ENCODE measurements around the gene STXBP2. TPM values are rescaled to one million over a fixed set of nuclear protein-coding genes. Genes with fewer than 3 reads are reported as not detected.
"Not testable (repeated sequence)": the region's sequence is repeated elsewhere in the genome, so short reads cannot be mapped to it uniquely, and the experiment has no call there.

The STXBP2 gene
- total RNA-seq, 1 experiment from 2014 or later: 92.5 TPM

DNA sequence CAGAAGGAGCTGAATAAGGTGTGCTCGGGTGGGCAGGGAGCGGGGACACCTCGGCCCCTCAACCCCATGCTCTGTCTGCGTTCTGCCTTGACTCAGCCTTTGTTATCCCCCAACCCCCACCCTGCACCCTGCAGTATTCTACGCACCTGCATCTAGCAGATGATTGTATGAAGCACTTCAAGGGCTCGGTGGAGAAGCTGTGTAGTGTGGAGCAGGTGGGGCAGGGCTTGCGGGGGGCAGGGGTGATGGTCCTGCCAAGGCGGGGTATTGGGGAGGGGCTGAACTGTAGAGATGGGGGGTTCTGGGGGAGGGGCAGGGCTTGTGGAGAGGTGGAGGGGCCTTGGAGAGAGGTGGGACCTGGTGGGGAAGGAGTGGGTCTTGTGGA, 6.1 kb downstream of the STXBP2 start:
- Histone ChIP-seq H2BK15ac (ENCODE audit: low read depth, low read length) (no peak overlapping the region), H3K9me3 (ENCODE audit: control insufficient read depth, low read depth, low read length) (no peaks in the 10 kb centered on the region), H2BK20ac (ENCODE audit: low read depth, low read length, poor library complexity, severe bottlenecking) (no peak overlapping the region), H3K27me3 (ENCODE audit: insufficient read depth, low read length) (no peaks in the 10 kb centered on the region), H3K4me2 (ENCODE audit: insufficient read depth, insufficient read length, low read length) (no peak overlapping the region), H4K91ac (ENCODE audit: insufficient read length, low read depth, low read length) (no peak overlapping the region), H3K4me1 (ENCODE audit: insufficient read depth, low read length) (no peaks in the 10 kb centered on the region), H2BK120ac (ENCODE audit: low read depth, low read length, poor library complexity, severe bottlenecking) (no peak overlapping the region), H3K9ac (ENCODE audit: extremely low read depth, insufficient read length, low read length) (no peak overlapping the region), H3K79me1 (ENCODE audit: insufficient read depth, low read depth, low read length, poor library complexity, severe bottlenecking) (no peaks in the 10 kb centered on the region), H3T11ph (ENCODE audit: low read length) (no peak overlapping the region), H4K8ac (replicated peaks; ENCODE audit: insufficient read length, low read depth, low read length) (no peak overlapping the region), H3K18ac (ENCODE audit: insufficient read length, low read depth, low read length) (no peak overlapping the region), H4K5ac (ENCODE audit: insufficient read length, low read depth, low read length) (no peak overlapping the region), H3K23ac (ENCODE audit: insufficient read length, low read depth, low read length) (no peak overlapping the region), H2BK5ac (ENCODE audit: insufficient read length, low read length) (no peak overlapping the region), H3K14ac (ENCODE audit: insufficient read depth, low read length) (no peak overlapping the region), H3K23me2 (ENCODE audit: insufficient read length, low read depth, low read length, poor library complexity, severe bottlenecking) (no peaks in the 10 kb centered on the region), H4K20me1 (ENCODE audit: control insufficient read depth, insufficient read depth, insufficient read length) (no peaks in the 10 kb centered on the region), H2AFZ (ENCODE audit: low read length) (no peak overlapping the region), H2AK5ac (ENCODE audit: insufficient read length, low read length) (no peak overlapping the region), H2BK12ac (ENCODE audit: insufficient read length, low read depth, low read length) (no peak overlapping the region), H3K27ac (ENCODE audit: insufficient read length, low read depth, low read length) (no peak overlapping the region), H3K4ac (ENCODE audit: low read depth, low read length) (no peak overlapping the region), H3K56ac (ENCODE audit: insufficient read length, low read depth, low read length) (no peak overlapping the region), H3K79me2 (ENCODE audit: insufficient read depth, low read length) (no peaks in the 10 kb centered on the region)
- H3K4me1 Mint-ChIP-seq: peaks cover 0 to 8% of the 10 kb centered on the region in 2 experiments; a peak in 2 of 4 replicates
- peak; percentile 24 for DNase-seq
- WGBS (ENCODE audit: extremely low coverage, insufficient read length, low lambda C conversion rate): no CpG with 5 or more reads among the region's 8 CpGs
- peak overlapping the region in 2 of 3 experiments; percentile 37 to 44; a peak in 1 of 7 replicates for H3K27ac Mint-ChIP-seq
- no peak overlapping the region for H3K4me3 Mint-ChIP-seq
- H3K36me3 Mint-ChIP-seq (ENCODE audit: insufficient read depth in 1 of 3, low read depth in 3 of 3): peaks cover 9 to 26% (median 17%) of the 10 kb centered on the region in 3 experiments
- TF ChIP-seq, protein P1, sequence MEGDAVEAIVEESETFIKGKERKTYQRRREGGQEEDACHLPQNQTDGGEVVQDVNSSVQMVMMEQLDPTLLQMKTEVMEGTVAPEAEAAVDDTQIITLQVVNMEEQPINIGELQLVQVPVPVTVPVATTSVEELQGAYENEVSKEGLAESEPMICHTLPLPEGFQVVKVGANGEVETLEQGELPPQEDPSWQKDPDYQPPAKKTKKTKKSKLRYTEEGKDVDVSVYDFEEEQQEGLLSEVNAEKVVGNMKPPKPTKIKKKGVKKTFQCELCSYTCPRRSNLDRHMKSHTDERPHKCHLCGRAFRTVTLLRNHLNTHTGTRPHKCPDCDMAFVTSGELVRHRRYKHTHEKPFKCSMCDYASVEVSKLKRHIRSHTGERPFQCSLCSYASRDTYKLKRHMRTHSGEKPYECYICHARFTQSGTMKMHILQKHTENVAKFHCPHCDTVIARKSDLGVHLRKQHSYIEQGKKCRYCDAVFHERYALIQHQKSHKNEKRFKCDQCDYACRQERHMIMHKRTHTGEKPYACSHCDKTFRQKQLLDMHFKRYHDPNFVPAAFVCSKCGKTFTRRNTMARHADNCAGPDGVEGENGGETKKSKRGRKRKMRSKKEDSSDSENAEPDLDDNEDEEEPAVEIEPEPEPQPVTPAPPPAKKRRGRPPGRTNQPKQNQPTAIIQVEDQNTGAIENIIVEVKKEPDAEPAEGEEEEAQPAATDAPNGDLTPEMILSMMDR (conservative IDR thresholded peaks at IDR 0.05): no peak
- no peaks in the 10 kb centered on the region for H3K27me3 Mint-ChIP-seq (ENCODE audit: low read depth)
- H3K9me3 Mint-ChIP-seq: no peaks in the 10 kb centered on the region; a peak in 1 of 5 replicates

DNA sequence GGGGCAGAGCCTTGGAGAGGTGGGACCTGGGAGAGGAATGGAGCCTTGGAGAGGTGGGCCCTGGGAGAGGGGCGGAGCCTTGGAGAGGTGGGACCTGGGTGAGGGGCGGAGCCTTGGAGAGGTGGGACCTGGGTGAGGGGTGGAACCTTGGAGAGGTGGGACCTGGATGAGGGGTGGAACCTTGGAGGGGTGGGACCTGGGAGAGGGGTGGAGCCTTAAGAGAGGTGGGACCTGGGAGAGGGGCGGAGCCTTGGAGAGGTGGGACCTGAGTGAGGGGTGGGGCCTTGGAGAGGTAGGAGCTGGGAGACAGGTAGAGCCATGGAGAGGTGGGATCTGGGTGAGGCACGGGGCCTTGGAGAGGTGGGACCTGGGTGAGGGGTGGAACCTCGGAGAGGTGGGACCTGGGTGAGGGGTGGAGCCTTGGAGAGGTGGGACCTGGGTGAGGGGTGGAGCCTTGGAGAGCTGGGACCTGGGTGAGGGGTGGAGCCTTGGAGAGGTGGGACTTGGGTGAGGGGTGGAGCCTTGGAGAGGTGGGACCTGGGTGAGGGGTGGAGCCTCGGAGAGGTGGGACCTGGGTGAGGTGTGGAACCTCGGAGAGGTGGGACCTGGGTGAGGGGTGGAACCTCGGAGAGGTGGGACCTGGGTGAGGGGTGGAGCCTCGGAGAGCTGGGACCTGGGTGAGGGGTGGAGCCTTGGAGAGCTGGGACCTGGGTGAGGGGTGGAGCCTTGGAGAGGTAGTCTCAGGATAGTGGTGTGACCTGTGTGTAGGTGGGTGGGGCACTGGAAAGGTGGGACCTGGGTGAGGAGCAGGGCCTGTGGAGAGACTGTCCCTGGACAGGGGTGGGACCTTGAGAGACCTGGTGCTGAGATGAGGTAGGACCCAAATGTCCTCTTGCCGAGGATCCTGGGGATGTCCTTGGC, 7.0 kb downstream of the STXBP2 start:
- H2BK12ac ChIP-seq (ENCODE audit: insufficient read length, low read depth, low read length); H2BK120ac ChIP-seq (ENCODE audit: low read depth, low read length, poor library complexity, severe bottlenecking); H3K79me2 ChIP-seq (ENCODE audit: insufficient read depth, low read length); H2AK5ac ChIP-seq (ENCODE audit: insufficient read length, low read length); H4K8ac ChIP-seq (replicated peaks; ENCODE audit: insufficient read length, low read depth, low read length); H3K9me3 Mint-ChIP-seq; H3K27ac Mint-ChIP-seq; H2BK15ac ChIP-seq (ENCODE audit: low read depth, low read length); H3K4me2 ChIP-seq (ENCODE audit: insufficient read depth, insufficient read length, low read length); H3K9me3 ChIP-seq (ENCODE audit: control insufficient read depth, low read depth, low read length); H3K4me1 Mint-ChIP-seq; H3T11ph ChIP-seq (ENCODE audit: low read length); H3K27me3 ChIP-seq (ENCODE audit: insufficient read depth, low read length); H3K79me1 ChIP-seq (ENCODE audit: insufficient read depth, low read depth, low read length, poor library complexity, severe bottlenecking); H3K4ac ChIP-seq (ENCODE audit: low read depth, low read length); H2BK5ac ChIP-seq (ENCODE audit: insufficient read length, low read length); H4K5ac ChIP-seq (ENCODE audit: insufficient read length, low read depth, low read length); H3K14ac ChIP-seq (ENCODE audit: insufficient read depth, low read length); H3K9ac ChIP-seq (ENCODE audit: extremely low read depth, insufficient read length, low read length); H2BK20ac ChIP-seq (ENCODE audit: low read depth, low read length, poor library complexity, severe bottlenecking); H4K91ac ChIP-seq (ENCODE audit: insufficient read length, low read depth, low read length); H3K23ac ChIP-seq (ENCODE audit: insufficient read length, low read depth, low read length); H3K56ac ChIP-seq (ENCODE audit: insufficient read length, low read depth, low read length); H3K23me2 ChIP-seq (ENCODE audit: insufficient read length, low read depth, low read length, poor library complexity, severe bottlenecking); H3K27ac ChIP-seq (ENCODE audit: insufficient read length, low read depth, low read length); H3K18ac ChIP-seq (ENCODE audit: insufficient read length, low read depth, low read length); H3K4me3 Mint-ChIP-seq; H2AFZ ChIP-seq (ENCODE audit: low read length); H4K20me1 ChIP-seq (ENCODE audit: control insufficient read depth, insufficient read depth, insufficient read length); H3K4me1 ChIP-seq (ENCODE audit: insufficient read depth, low read length); H3K27me3 Mint-ChIP-seq (ENCODE audit: low read depth): not testable (repeated sequence)
- WGBS (ENCODE audit: extremely low coverage, insufficient read length, low lambda C conversion rate): no CpG with 5 or more reads among the region's 10 CpGs
- DNase-seq: peak; percentile 89
- peaks cover 9 to 26% (median 17%) of the 10 kb centered on the region in 3 experiments for H3K36me3 Mint-ChIP-seq (ENCODE audit: insufficient read depth in 1 of 3, low read depth in 3 of 3)
